Lung (tissue), 12 donors: ENCODE measurements around the gene SAMD3. TPM values are rescaled to one million over a fixed set of nuclear protein-coding genes. Genes with fewer than 3 reads are reported as not detected.

Experiments
- ATAC-seq: fragments of 200-7000 bp; cut with Tn5 transposase; one replicate; pipeline ENCODE4 v1.9.1; 2020; ENCODE audit warnings: moderate number of reproducible peaks; ENCODE audit not compliant: insufficient read depth, low FRiP score
- DNase-seq, 3 donors: peaks; one replicate each; pipeline ENCODE4 v3.0.0-alpha.2; 2013 to 2017
- H3K27ac ChIP-seq, 2 donors: one replicate each; pipeline ENCODE4 v1.5.1; 2013; ENCODE audit warnings: mild to moderate bottlenecking in 2 of 2, moderate library complexity in 2 of 2, control low read depth in 1 of 2, inconsistent platforms in 1 of 2, low read depth in 1 of 2, low read length in 1 of 2
- H3K27me3 ChIP-seq, 3 donors: one replicate each; pipeline ENCODE4 v1.5.1; 2013; ENCODE audit warnings: low read length in 2 of 3; ENCODE audit not compliant: control insufficient read depth in 3 of 3, insufficient read depth in 3 of 3
- H3K36me3 ChIP-seq, 4 donors: one replicate each; pipeline ENCODE4 v1.5.1; 2013; ENCODE audit warnings: low read length in 4 of 4, mild to moderate bottlenecking in 1 of 4, moderate library complexity in 1 of 4; ENCODE audit not compliant: control insufficient read depth in 4 of 4, insufficient read depth in 4 of 4
- H3K4me1 ChIP-seq, 5 donors: one replicate each; pipeline ENCODE4 v1.5.1; 2013; ENCODE audit warnings: low read length in 5 of 5, mild to moderate bottlenecking in 2 of 5, moderate library complexity in 1 of 5; ENCODE audit not compliant: control insufficient read depth in 5 of 5, insufficient read depth in 5 of 5
- H3K4me3 ChIP-seq: one replicate; pipeline ENCODE4 v1.5.1; 2013; ENCODE audit warnings: mild to moderate bottlenecking, control low read depth, moderate library complexity
- H3K9ac ChIP-seq, 2 donors: one replicate each; pipeline ENCODE4 v1.5.1; 2013; ENCODE audit warnings: low read length in 2 of 2, control low read depth in 1 of 2; ENCODE audit not compliant: insufficient read depth in 1 of 2
- H3K9me3 ChIP-seq, 4 donors: one replicate each; pipeline ENCODE4 v1.5.1; 2013; ENCODE audit warnings: low read length in 3 of 4, mild to moderate bottlenecking in 1 of 4, moderate library complexity in 1 of 4; ENCODE audit not compliant: control insufficient read depth in 4 of 4, insufficient read depth in 3 of 4
- CTCF ChIP-seq: IDR thresholded peaks from 2 replicates; pipeline ENCODE4 v1.5.1; 2012; ENCODE audit warnings: mild to moderate bottlenecking; ENCODE audit errors: control extremely low read depth, extremely low read depth
- WGBS, 2 donors: extraction: QIAGEN DNeasy Blood & Tissue Kit; methylation state at CpG; one replicate each; pipeline ENCODE4 v1.1.7; 2013; 5-methylcytosine and 5-hydroxymethylcytosine counted together
- polyA plus RNA-seq, 2 donors: library from polyadenylated mRNA; stranded (reverse); fragments of 200-250 nt; gene quantifications; one replicate each; pipeline ENCODE4 v1.2.1, GENCODE V29; 2013
- total RNA-seq, 2 donors: library from RNA; depleted of rRNA in 1 of 2; stranded (reverse); fragments of >200 nt in 1 of 2; gene quantifications; one replicate each; pipeline ENCODE4 v1.2.1, GENCODE V29; 2014 to 2021
- donor health status: control.
- donor health status: control.
- donor health status: Bipolar disorder and iron deficiency.
- donor health status: healthy.
- donor health status: DM: yes; HTN: yes; CAD: no.

The SAMD3 gene
- total and polyA plus RNA-seq, 4 donors, result 0.71 to 5.9 (median 2.0) TPM

DNA sequence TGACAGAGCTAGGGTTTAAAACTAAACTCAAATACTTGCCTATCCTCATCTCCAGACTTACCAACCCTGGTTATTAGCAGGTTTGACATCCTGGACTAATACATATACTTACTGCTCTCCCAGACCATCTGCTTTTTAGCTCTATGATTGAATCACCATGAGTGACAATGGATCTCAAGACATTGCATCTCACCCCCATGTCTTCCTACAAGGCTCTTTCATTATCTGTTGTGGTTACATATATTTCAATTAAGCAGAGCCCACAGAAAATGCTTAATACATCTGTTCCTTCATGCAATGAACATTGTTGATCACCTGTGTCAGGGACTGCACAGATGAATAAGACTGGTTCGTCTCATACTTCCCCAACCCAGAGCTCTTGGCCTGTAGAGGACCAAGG lies 19.4 kb downstream of the SAMD3 start:
- no peak overlapping the region for H3K27ac ChIP-seq
- H3K4me1 ChIP-seq, result no peaks in the 10 kb centered on the region
- ATAC-seq, result no peak
- H3K27me3 ChIP-seq, result no peaks in the 10 kb centered on the region
- H3K9me3 ChIP-seq, result no peaks in the 10 kb centered on the region
- H3K9ac ChIP-seq, result no peak overlapping the region
- DNase-seq, result no peak
- no peak for TF ChIP-seq CTCF
- H3K4me3 ChIP-seq, result no peak overlapping the region
- 86 to 95% methylated on average over 1 of the region's 1 CpG for WGBS, 2 donors
- H3K36me3 ChIP-seq, result no peaks in the 10 kb centered on the region

- Histone ChIP-seq H3K9me3 (no peaks in the 10 kb centered on the region), H3K4me1 (no peaks in the 10 kb centered on the region), H3K36me3 (no peaks in the 10 kb centered on the region), H3K27me3 (no peaks in the 10 kb centered on the region), H3K27ac (no peak overlapping the region), H3K4me3 (no peak overlapping the region), H3K9ac (no peak overlapping the region)
- DNase-seq (no peak), ATAC-seq (no peak)
- TF ChIP-seq CTCF, result no peak
- WGBS, 2 donors, result 47 to 65% methylated on average over 6 of the region's 6 CpGs
These were observed 20.0 kb downstream of the SAMD3 start for GRCh38 chr6:130202782-130203181.

DNA sequence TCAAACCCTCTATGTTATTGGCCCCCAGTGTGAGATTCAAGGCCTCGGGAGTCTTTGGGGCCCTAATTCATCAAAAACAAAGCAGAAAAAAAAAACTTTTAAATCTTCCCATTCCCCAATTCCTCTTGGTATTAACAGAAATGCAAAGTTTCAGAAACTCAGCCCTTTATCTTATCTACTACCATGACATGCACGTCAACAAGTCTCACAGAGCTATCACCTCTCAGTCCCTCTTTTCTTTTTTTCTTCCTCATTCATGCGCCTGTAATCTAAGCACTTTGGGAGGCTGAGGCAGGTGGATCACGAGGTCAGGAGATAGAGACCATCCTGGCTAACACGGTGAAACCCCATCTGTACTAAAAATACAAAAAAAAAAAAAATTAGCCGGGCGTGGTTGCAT lies 22.7 kb downstream of the SAMD3 start:
- 67 to 83% methylated on average over 7 of the region's 7 CpGs for WGBS, 2 donors

More for the DNA sequence above, 22.7 kb downstream of the SAMD3 start:
- Histone ChIP-seq H3K27me3 (no peaks in the 10 kb centered on the region), H3K4me1 (no peaks in the 10 kb centered on the region), H3K4me3 (no peak overlapping the region), H3K36me3 (no peaks in the 10 kb centered on the region), H3K9me3 (no peaks in the 10 kb centered on the region), H3K9ac (no peak overlapping the region), H3K27ac (no peak overlapping the region)
- no peak for DNase-seq
- no peak for ATAC-seq
- TF ChIP-seq CTCF, result no peak
